ENCODE measurements around the gene MSI2. TPM values are rescaled to one million over a fixed set of nuclear protein-coding genes. Genes with fewer than 3 reads are reported as not detected.

MSI2 gene
- total RNA-seq, 1 donor from 2014 or later = 31.0 TPM

DNA sequence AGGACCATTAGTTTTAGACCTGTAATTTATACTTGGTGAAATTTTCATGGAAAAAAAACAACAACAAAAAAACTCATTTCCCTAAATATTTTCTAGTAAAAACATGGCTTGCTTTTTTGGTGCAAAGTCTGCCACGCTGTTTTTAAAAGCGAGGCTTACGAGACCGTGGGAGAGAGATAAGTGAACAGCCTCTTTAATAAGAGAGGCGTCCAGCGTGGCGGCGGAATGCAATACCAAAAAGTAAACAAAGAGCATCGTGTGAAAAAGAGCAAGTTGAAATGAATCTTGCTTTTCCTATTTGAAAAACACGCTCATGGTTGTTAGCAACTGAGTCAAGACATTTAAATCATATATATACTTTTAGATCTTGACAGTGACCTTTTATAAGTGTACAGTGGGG, 10.5 kb upstream of the MSI2 start:
- FAIRE-seq (no peak), DNase-seq (ENCODE audit: low spot score in 2 of 2) (no peak)

DNA sequence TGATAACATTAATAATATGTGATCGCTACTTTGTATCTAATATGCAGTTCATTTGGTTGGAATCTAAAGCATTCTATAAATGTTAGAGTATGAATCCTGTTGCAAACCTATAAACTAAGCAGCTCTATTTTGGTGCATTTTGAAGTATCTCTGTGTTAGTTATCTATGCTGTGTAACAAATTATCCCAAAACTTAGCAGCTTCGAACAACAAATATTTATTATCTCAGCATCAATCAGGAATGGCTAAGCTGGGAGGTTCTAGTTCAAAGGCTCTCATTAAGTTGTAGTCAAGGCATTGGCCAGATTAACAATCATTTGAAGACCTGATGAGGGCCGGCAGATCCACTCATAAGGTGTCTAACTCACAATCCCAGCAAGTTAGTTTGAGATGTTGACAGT, 10.1 kb upstream of the MSI2 start:
- FAIRE-seq = no peak

DNA sequence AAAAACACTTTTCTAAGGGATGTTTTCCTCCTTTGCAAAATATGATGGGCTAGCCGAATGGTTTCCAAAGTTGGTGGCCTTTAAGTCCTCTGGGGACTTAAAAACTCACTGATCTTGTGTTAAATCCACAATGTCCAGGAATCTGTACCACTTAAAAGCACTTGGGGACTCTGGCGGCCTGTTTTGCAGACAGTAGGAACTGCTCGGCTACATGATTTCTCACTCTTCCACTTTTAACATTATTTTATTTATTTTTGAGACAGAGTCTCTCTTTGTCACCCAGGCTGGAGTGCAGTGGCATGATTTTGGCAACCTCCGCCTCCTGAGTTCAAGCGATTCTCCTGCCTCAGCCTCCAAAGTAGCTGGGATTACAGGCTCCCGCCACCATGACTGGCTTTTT, 9.1 kb upstream of the MSI2 start:
- FAIRE-seq (no peak), DNase-seq (ENCODE audit: low spot score in 2 of 2) (no peak)

More for the DNA sequence above, 10.1 kb upstream of the MSI2 start:
- no peak for DNase-seq (ENCODE audit: low spot score in 2 of 2)

DNA sequence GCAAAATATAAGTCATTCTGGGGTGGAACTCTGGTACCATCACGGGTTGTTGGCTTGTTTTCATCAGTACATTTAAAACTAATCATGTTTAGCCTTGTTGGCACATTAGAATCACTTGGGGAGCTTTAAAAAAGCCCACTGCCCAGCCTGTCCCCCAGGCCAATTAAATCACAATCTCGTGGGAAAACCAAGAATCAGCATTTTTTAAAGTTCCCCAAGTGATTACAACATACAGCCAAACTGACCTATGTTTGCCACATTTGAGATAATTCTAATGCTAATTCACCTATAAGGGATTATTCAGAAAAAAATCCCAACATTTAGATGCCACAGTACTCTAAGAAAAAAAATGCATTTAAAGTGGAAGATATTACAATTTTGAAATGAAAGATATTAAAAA, 8.4 kb upstream of the MSI2 start:
- DNase-seq (ENCODE audit: low spot score in 2 of 2) = no peak
- no peak for FAIRE-seq

DNA sequence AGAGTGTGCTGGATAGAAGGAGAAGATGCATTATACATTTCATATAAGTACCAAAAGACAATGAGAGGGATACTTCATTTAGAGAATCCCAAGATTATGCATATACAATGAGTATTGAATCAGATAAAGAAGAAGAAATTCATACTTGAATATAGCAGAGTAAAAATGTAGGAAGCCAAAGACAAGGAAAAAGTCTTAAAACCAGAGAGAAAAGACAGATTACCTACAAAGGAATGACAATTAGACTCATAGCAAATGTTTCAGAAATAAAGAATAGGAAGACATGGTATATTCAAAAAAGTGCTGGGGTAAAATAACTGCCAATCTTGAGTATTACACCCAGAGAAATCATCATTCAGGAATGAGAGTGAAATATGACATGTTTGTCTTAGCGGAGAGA, 6.8 kb upstream of the MSI2 start:
- FAIRE-seq (no peak), DNase-seq (ENCODE audit: low spot score in 2 of 2) (no peak)

DNA sequence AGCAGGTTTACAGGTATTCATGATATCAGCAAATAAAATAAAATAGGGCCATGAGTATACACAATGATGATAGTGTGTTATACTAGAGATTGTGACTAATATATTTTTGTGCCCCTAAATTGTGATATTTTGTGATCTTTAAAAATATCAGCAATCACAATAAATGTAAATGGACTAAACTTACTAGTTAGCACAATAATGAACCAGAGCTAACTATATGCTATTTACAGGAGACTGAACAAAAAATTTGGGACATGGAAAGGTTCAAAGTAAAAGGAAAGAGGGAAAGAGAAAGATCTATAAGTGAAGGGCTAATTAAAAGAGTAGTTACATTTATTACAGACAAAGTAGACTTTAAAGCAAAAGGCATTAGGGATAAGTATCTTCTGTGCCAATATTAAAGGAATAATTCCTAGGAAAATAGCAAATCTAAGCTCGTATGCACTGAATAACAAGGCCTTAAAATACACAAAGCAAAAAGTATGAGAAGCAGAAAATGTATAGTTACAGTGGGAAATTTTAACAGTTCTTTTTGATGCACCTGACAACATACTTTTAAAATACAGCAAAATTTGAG, 5.0 kb upstream of the MSI2 start:
- no peak for FAIRE-seq

DNA sequence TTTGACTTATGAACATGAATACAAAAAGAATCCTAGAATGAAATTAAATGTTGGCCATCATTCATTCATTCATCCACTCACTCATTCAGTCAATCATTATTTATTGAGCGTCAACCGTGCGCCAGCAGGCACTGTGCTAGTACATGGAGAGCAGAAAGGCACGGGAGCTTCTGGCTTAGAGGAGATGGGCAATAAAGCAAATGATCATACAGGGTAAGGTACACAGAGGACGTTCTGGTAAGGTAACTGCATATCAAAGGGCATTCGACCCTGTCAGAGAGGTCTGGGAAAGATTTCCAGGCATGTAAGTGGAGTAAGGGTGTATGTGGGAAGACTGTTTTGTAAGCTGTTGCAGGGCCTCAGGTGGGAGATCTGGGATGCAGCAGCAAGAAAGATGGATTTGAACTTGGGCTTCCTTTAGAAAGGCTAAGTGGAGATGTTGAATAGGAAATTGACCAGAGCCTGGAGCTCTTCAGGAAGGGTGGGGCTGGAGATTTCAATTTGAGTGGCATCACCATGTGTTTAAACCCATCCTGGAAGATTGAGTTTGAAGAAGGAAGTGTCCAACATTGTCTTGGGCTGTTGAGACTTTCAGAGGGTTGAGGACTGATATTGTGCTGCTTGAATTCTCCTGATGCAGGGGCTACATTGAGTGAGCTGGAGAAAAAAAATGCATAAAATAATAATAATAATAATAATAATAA, 2.8 kb upstream of the MSI2 start:
- FAIRE-seq = no peak
- DNase-seq (ENCODE audit: low spot score in 2 of 2) = no peak

More for the DNA sequence above, 5.0 kb upstream of the MSI2 start:
- DNase-seq (ENCODE audit: low spot score in 2 of 2) = no peak

DNA sequence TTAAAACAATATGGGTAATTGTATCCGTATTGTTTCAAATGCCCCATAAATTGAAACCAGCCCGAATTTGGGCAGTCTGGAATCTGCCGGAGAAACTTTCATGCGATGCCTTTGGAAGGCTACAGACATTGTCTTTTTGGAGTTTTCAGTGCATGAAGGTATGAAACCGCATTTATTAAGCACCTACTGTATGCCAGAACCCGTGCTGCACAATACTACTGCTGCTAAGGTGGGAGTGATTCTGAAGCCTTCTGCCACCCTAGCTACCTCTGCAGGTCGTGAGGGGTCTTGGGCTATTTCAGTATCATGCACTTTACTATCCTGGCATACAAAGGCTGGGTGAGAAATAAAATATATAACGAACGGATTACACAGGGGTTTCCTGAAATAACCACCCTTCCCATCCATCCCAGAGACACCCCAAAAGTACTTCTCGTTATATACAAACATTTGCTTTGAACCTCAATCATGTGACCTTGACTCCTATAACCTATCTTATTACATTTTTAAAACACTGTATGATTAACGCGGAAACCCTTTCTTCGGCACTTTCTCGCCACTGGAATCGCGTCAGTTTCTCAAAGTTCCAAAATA, 1.0 kb upstream of the MSI2 start:
- FAIRE-seq = no peak
- DNase-seq (ENCODE audit: low spot score in 2 of 2) = peak in 1 of 2 donors; percentile 33

DNA sequence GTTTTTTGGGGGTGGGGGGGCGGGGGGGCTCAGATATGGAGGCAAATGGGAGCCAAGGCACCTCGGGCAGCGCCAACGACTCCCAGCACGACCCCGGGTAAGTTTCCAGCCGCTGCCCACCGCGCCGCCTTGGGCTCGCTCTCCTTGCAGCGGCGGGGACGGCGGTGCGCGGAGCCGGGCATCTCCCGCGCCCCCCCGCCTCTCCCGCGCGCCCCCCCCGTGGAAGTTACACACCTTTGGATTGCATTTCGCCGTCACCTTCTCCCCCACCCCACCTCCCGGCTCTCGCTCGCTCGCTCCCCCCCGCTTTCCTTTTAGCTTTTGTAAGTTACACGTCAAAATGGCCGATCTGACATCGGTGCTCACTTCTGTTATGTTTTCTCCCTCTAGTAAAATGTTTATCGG, 387 bp downstream of the MSI2 start:
- FAIRE-seq (no peak), DNase-seq (ENCODE audit: low spot score in 2 of 2) (no peak)

DNA sequence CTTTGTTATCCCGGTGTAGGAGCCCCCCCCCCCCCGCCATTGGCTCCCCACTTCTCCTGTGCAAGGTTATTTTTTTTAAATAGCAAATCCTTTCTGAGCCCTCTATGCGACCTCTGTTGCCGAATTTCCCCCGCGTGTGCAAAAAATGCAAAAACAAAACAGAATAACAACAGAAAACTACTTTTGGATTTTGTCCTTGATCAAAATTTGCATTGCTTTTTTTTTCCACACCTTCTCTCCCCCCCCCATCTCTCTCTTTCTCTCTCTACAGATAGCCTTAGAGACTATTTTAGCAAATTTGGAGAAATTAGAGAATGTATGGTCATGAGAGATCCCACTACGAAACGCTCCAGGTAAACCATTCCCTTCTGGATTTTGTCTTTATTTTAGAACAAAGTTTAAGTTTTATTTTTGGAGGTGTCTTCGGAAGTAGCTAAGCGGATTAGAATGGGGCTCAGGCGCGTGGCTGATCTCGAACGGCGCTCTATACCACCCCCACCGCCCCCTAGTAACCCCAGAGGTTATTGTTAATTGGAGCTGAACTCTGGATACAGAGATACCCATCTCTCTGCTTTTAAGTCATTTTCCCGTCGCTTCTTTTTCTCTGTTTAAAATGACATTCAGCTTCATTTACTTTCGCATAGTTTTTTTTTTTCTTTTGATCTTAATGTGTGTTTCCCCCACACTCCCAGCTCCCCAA, 1.0 kb downstream of the MSI2 start:
- FAIRE-seq = no peak
- DNase-seq (ENCODE audit: low spot score in 2 of 2) = no peak

DNA sequence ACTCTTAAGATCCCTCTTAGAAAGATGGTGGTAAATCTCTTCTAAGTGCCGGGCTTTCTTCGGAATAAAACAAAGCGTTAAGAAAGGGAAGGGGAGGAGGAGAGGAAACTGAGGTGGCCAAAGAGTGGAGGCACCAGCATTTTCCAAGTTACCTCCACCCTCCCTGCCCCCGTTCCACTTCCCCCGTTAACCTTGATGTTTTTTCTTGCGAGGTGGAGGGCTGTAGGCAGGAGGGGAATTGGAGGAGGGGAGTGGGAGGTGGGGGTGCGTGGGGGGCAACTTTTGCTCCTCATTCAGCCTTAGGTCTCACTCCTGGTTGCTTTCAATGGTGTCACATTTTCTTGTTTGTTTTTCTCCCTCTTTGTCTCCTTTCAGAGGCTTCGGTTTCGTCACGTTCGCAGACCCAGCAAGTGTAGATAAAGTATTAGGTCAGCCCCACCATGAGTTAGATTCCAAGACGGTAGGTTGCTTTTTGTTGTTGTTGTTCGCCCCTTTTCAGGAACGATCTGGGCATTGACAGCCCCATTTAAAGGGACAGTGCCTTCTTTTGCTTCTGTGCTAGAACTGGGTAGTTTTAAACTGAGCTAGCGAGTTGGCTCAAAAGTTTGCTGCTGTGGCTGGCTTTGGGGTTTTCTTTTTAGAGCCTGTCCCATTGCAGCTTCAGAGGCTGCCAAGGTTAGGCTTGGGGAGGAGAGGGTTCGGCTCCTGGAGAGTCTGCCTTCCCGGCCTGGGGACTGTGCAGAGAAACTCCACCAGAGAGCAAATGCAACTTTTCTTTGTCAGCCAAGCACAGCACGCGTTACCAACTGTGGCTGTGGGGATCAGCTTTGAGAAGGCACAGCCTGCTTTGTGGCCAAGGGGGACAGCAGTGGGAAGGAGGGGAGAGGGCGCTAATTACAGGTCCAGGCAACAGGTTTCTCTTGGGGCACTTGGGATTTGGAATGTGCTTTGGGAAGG, 1.9 kb downstream of the MSI2 start:
- DNase-seq (ENCODE audit: low spot score in 2 of 2) (no peak), FAIRE-seq (no peak)

DNA sequence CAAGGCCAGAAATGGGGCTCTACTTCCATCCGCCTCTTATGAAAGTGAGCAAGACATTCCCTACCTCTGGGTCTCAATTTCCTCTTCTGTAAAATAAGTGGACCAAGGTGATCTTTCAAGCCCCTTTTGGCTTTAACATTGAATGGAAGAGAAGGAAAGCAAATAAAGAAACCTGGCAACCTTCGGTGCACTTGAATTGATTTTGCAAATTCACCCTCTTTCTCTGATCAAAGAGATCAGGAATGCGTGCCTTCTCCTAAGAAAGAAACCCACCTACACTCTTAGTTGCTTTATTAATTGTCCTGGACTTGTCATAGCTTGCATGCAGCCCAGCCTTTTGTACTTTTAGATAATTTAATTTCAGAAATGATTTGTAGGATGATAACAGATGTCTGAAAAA, 3.0 kb downstream of the MSI2 start:
- DNase-seq (ENCODE audit: low spot score in 2 of 2) = no peak
- no peak for FAIRE-seq

DNA sequence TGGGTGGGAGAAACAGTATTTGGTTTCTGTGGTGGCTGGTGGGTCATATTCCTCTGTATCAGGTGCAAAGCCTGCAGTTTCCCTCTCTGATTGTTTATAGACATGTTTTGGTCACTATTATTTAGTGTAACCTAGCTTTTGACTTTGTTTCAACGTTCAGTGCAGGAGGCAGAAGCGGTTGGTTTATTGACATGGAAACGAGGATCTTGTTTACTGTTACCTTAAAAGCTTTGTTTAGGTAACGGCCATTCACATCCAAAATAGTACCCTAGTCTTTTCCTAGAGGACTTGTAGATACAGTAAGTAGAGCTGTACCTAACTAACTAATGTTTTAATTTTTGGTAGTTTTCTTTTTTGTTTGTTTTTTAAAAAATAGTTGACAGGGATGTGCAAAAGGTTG, 3.5 kb downstream of the MSI2 start:
- DNase-seq (ENCODE audit: low spot score in 2 of 2) (no peak), FAIRE-seq (no peak)

DNA sequence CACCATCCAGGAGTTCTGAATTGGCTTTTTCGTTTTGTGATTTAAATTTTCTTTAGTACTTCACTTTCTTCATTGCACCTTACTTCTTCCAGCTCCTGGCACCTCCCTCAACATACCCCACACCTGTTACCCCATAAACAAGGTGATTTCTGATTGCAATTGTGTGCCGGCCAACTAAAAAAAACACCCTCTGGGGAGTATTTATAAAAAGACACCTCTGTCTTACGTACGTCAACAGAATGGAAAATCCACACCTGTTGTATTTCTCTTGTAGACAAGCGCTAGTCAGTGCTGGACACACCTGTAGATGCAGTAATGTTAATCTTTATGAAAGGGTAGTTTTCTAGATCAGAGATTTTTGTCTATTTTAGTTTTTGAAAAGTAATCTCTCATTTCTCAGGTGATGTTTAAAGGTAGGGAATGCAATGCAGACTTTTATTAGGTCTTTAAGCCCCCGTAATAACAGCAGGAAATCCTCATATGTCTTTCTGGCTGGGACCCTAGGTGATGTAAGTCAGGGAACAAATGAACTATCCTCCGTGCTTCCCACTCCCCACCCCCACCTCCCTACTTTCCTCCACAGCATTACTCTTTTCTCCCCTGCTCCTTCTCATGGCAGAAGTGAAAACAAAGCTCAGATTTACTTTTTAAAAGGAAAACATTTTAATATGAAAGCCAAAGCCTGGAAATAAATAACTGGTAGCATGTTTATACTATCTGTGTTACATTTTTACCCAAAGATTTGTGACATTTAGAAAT, 4.2 kb downstream of the MSI2 start:
- DNase-seq (ENCODE audit: low spot score in 2 of 2) (no peak), FAIRE-seq (no peak)

DNA sequence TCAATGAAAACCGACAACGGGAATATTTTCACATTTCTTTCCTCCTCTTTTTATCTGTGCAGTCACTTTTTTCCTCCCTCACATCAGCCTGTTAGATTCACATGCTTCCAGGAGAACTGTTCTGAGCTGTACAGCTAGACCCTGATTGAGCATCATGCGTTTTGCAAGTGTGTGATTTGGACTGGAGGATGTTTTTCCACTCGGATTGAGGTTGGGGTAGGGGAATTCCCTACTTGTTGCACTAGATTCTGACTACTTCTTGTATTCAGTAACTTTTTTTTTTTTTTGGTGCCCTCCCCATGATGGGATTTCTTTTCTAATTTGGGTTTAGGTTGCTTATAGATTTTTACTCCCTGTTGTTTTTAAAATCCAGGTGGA, 4.8 kb downstream of the MSI2 start:
- DNase-seq (ENCODE audit: low spot score in 2 of 2) (no peak), FAIRE-seq (no peak)

DNA sequence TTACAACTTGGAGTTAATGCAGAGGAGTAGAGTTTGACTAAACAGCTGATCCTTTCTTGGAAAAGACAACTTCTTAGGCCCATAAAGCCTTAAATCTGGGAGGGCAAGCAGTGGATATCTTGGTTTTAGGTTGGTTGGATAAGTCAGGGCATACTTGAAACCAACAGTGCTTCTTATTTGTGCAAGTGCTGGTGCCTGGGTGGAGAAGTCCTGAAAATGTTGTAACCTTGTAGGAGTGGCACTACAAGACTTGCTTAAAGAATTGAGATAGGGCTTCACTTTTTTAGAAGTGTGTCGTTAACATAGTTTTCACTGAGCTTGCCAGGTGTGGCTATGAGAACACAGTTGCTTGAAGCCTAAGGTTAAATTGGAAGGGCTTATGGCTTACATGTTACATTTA, 6.2 kb downstream of the MSI2 start:
- FAIRE-seq = no peak
- no peak for DNase-seq (ENCODE audit: low spot score in 2 of 2)

DNA sequence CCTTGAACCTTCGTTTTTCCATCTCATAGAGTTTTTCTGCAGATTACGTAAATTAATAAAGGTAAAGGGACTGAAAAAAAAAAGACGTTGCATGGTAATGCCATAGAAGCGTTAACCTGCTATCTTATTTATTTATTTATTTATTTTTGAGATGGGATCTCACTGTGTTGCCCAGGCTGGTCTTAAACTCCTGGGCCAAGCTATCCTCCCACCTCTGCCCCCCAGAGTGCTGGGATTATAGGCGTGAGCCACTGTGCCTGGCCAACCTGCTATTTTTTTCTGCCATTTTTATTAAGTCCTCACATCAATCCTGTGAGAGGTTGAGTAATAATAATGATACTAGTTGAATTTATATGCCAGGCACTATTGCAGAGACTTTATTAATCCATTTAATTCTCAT, 7.9 kb downstream of the MSI2 start:
- DNase-seq (ENCODE audit: low spot score in 2 of 2) (no peak), FAIRE-seq (no peak)

DNA sequence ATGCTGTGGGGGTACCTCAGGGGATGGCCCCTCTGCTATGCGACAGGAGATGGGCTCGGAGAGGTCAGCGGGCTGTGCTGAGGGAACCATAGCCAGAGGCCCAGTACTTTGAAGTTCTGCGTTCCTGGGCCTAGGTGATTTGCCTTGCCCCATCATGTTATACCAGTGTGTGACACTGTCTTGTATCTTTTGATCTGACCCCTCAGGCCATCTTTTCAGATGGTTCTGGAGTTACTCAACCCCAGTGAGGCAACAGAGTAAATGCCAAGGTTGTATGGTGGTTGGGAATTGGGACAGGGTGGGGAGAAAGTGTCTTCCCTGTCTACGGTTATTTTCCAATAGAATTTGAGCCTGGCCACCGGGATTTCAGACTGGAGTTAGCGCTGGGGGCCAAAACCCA, 8.5 kb downstream of the MSI2 start:
- FAIRE-seq (no peak), DNase-seq (ENCODE audit: low spot score in 2 of 2) (no peak)

DNA sequence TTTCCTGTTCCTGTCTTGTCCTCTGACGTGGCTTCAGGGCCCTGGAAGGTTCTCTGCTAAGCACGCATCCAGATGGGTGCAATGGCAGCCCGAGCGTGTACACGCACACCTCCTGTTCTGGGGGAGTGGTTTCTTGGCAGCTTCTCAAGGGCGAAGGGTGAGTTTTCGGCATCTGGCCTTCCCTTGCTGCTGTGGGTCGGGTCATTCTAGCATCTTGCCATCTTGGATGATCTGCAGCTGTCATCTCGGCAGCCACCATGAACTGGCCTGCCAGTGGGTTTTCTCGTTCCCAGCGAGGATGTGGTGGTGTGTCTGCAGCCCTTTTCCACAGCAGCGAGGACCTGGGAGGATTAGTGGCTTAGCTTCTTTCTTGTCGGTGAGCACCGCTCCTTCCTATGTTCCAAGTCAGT, 10.6 kb downstream of the MSI2 start:
- DNase-seq (ENCODE audit: low spot score in 2 of 2) (no peak), FAIRE-seq (no peak)

DNA sequence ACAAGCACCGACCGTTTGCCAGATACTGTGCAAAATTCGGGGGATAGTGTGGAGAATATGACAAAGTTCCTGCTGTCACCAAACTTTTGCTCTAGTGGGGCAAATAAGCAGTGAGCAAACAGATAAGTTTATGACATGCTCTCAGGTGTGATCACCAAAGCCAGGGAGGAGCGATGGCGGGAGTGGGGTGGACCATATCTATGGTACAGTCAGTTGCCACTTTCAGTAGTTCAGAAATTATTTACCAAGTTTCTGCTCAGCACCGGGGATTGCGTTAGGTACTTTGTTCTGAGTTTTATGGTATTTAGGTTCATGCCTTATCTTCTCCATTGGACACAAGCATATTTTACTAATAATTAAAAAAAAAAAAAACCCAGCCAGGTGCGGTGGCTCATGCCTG, 11.9 kb downstream of the MSI2 start:
- DNase-seq (ENCODE audit: low spot score in 2 of 2) (no peak), FAIRE-seq (no peak)

Measured in frontal cortex (tissue), 4 donors.